ENCODE data around the gene SPNS1. TPM values are rescaled to one million over a fixed set of nuclear protein-coding genes. Genes with fewer than 3 reads are reported as not detected.

Gene SPNS1
- total RNA-seq, 4 donors from 2014 or later: 24.2 to 34.6 (median 34.0) TPM

DNA sequence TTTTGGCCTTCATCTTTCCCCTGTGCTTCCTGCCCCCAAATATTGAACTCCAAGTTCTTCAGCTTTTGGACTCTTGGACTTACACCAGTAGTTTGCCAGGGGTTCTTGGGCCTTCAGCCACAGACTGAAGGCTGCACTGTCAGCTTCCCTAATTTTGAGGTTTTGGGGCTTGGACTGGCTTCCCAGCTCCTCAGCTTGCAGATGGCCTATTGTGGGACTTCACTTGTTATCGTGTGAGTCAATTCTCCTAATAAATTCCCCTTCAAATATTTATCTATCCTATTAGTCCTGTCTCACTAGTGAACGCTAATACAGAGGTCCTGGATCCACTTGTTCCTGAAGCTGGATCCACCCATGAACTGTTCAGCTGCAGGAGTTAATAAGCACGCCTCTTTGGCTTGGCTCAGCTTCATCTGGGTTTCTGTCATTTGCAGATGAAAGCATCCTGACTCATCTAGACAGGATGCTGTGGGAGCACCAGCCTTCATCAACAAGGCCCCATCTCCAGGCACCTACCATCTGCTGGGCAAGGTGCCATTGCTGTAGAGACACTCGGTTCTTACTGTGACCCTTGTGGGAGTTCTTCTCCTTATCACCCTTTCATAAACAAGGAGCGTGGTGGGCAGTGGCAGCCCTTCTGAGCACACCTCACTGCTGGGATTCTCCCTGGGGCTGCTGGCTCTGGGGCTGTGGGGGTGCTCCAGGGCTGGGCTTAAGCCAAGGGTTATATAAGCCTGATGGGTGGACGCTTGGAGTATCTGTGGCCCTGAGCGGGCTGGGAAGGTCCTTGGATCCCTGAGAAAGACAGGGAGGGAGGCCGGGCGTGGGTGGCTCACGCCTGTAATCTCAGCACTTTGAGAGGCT, 33.4 kb downstream of the SPNS1 start:
- H3K4me3 ChIP-seq (ENCODE audit: low read depth, poor library complexity, severe bottlenecking): no peak overlapping the region
- WGBS, 2 donors: 63 to 65% methylated on average over 9 to 10 of the region's 10 CpGs
- intact Hi-C loops (cut with DNase I; ENCODE audit: low total_unique reads): no loop called here
- TF ChIP-seq, protein P1, sequence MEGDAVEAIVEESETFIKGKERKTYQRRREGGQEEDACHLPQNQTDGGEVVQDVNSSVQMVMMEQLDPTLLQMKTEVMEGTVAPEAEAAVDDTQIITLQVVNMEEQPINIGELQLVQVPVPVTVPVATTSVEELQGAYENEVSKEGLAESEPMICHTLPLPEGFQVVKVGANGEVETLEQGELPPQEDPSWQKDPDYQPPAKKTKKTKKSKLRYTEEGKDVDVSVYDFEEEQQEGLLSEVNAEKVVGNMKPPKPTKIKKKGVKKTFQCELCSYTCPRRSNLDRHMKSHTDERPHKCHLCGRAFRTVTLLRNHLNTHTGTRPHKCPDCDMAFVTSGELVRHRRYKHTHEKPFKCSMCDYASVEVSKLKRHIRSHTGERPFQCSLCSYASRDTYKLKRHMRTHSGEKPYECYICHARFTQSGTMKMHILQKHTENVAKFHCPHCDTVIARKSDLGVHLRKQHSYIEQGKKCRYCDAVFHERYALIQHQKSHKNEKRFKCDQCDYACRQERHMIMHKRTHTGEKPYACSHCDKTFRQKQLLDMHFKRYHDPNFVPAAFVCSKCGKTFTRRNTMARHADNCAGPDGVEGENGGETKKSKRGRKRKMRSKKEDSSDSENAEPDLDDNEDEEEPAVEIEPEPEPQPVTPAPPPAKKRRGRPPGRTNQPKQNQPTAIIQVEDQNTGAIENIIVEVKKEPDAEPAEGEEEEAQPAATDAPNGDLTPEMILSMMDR (IDR thresholded peaks at IDR 0.05): no peak
- no peak for TF ChIP-seq POLR2A (IDR thresholded peaks at IDR 0.05)
- DNase-seq (ENCODE audit: low spot score in 2 of 2): no peak

DNA sequence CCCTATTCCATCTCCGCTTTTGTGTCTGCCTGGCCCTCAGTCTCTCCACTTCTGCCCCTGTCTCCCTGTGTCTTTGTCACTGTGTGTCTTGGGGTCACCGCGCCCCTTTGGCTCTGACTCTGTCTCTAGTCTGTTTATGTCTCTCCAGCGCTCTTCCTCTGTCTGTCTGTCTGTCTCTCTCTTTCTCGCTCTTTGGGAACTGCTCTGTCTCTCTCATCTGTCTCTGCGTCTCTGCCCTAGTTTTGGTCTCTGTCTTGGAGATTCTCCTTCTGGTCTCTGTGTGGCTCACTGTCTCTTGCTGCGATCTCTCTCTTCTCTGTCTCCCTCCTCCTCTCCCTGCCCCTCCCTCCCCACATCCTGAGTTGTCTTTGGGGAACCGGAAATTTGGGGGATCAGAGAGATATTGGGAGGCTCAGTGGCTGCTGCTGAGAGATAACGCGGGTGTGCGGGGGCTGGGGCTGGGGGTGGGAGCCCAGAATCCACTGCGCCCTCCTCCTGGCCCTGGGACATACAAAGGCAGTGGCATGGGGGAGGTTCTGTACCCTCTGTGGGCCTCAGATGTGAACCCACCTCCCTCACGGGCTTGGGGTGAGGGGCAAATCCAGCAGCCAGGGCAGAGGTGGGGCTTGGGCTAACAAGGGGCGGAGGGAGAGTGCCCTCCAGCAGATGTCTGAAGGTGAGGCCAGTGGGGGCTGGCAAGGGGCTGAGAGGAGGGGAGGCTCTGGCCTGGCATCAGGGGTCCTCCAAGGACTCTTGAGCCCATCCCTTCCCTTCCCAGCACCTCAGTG, 34.7 kb downstream of the SPNS1 start:
- DNase-seq (ENCODE audit: low spot score in 2 of 2): no peak
- no peak for TF ChIP-seq POLR2A (IDR thresholded peaks at IDR 0.05)
- TF ChIP-seq, protein P1 (IDR thresholded peaks at IDR 0.05): no peak
- 70 to 71% methylated on average over 14 of the region's 14 CpGs for WGBS, 2 donors
- intact Hi-C loops (cut with DNase I; ENCODE audit: low total_unique reads): no loop called here
- no peak overlapping the region for H3K4me3 ChIP-seq (ENCODE audit: low read depth, poor library complexity, severe bottlenecking)

DNA sequence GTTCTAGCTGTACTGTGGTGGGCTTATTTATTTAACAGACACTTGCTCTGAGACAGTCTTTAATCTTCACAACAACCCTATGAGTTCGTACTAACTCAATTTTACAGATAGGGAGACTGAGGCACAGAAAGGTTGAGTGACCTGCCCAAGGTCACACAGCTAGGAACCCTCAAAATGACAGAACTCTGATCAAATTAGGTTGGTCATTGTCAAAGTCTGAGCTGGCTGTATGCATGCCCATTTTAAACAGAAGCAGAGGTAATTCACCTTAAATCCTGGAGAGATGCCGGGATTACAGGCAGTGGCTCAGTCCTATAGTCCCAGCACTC, 35.2 kb downstream of the SPNS1 start:
- intact Hi-C loops (cut with DNase I; ENCODE audit: low total_unique reads): no loop called here
- TF ChIP-seq, protein P1 (IDR thresholded peaks at IDR 0.05): no peak
- TF ChIP-seq POLR2A (IDR thresholded peaks at IDR 0.05): no peak
- DNase-seq (ENCODE audit: low spot score in 2 of 2): no peak
- 80 to 93% methylated on average over 2 of the region's 2 CpGs for WGBS, 2 donors
- no peak overlapping the region for H3K4me3 ChIP-seq (ENCODE audit: low read depth, poor library complexity, severe bottlenecking)

DNA sequence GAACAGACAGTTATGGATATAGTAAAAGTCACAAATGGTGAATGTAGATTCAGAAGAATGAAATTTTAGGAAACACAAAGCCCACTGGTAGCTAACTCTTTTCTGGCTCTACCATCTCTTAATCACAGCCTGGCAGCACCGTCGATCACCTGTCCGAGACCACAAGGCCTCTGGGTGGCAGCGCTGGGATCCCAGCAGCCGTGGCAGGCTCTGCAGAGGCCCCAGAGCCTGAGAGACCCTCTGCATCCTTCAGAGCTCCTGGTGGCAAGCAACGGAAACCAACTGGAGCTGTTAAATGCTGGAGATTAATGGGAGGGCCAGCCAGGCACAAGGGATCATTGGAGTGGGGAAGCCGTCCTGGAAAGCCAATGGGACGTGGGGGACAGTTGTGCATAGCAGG, 36.5 kb downstream of the SPNS1 start:
- H3K4me3 ChIP-seq (ENCODE audit: low read depth, poor library complexity, severe bottlenecking): no peak overlapping the region
- DNase-seq (ENCODE audit: low spot score in 2 of 2): no peak
- no peak for TF ChIP-seq POLR2A (IDR thresholded peaks at IDR 0.05)
- TF ChIP-seq, protein P1 (IDR thresholded peaks at IDR 0.05): no peak
- WGBS, 2 donors: 73 to 84% methylated on average over 8 of the region's 8 CpGs
- intact Hi-C loops (cut with DNase I; ENCODE audit: low total_unique reads): no loop called here

DNA sequence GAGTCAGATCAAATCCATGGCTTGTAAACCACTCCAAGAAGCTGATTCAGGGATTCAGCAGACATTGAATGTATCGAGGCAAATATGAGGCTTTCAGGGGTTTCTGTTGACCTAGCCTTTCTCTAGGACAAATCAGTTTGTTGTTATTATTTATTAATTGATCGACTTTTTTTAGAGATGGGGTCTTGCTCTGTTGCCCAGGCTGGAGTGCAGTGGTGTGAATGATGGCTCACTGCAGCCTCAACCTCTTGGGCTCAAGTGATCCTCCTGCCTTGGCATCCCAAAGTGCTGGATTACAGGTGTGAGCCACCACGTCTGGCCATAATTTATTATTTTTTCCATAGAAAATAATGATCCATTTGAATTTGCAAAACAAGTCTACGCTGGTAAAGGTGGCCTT, 37.3 kb downstream of the SPNS1 start:
- H3K4me3 ChIP-seq (ENCODE audit: low read depth, poor library complexity, severe bottlenecking): no peak overlapping the region
- DNase-seq (ENCODE audit: low spot score in 2 of 2): no peak
- 77 to 86% methylated on average over 4 of the region's 4 CpGs for WGBS, 2 donors
- no peak for TF ChIP-seq POLR2A (IDR thresholded peaks at IDR 0.05)
- TF ChIP-seq, protein P1 (IDR thresholded peaks at IDR 0.05): no peak
- intact Hi-C loops (cut with DNase I; ENCODE audit: low total_unique reads): no loop called here
